HG02884 (cell line): ENCODE data around the gene EXOC2.
A peak's percentile ranks its signal among the peaks of the same experiment; 100 is the strongest.
"Not testable (repeated sequence)": the region's sequence is repeated elsewhere in the genome, so short reads cannot be mapped to it uniquely, and the experiment has no call there.

ENCODE experiments used
- ATAC-seq: cut with Tn5 transposase; IDR thresholded peaks from one replicate; pipeline ENCODE4 v1.9.1; 2021; ENCODE audit warnings: mild to moderate bottlenecking, moderate library complexity; ENCODE audit not compliant: unreplicated experiment

The EXOC2 gene

GRCh38 chr6:641225-641985, 51.5 kb downstream of the EXOC2 start:
- no peak for ATAC-seq

DNA sequence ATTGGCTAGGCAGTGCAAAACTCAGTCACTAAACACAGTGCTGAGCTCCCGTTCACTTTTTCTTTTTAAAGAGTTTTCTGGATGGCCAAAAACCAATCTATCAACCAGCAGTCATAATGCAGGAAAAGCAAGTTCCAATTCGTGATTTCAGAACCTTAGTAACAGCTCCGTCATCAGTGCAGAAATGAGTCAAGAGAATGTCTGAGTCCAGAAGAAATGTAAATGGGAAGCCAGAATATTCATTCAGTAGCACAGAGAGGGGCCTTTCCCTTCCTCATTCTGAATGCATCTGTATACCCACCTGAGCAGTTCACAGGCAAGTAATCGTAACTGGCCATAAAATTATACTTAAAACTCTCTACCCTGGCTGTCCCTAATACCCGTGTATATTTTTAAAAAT, 56.5 kb downstream of the EXOC2 start:
- peak; percentile 90 for ATAC-seq

DNA sequence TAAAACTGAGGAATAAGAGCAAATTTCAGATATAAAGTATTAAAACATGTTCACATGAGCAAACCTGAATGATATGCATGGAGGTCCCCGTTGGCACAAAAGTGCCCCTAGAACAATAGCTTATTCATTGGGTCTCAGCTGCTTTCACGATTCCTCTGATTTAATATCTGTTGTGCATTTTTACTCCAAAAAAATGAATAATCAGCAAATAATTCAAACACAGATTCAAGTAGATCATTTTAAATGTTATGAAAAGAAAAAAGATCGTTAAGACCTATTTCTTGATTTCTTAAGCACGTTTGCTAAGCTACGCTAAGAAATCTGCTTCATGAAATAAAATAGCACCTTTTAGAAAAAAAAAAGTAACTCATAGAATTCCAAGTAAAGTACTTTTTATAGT, 57.7 kb downstream of the EXOC2 start:
- no peak for ATAC-seq

- no peak for ATAC-seq
Measured at GRCh38 chr6:633611-634010, 59.3 kb downstream of the EXOC2 start.

DNA sequence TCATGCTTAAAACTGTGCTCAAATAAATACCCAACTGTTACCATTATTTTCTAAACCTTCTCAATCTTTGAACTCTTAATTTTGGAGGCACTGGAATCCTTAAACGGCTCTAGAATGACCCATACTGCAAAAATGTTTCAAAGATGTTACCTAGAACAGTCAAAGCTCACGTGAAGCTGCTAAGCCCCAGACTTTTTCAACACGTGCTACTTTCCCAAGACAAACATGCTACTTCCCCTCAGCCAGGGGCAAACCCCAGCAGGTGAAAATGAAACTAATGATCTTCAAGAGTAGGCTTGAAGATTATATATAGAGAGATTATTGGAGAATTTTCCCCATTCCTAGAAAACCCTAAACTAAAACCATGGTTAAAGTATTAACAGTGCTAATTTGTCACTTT, 64.2 kb downstream of the EXOC2 start:
- no peak for ATAC-seq

GRCh38 chr6:626236-626635, 66.7 kb downstream of the EXOC2 start:
- ATAC-seq = no peak

GRCh38 chr6:624979-625378, 68.0 kb downstream of the EXOC2 start:
- no peak for ATAC-seq

- no peak for ATAC-seq
Measured at GRCh38 chr6:622462-622861, 70.5 kb downstream of the EXOC2 start.

- no peak for ATAC-seq
Measured at GRCh38 chr6:621931-622330, 71.0 kb downstream of the EXOC2 start.

- no peak for ATAC-seq
Measured at GRCh38 chr6:620950-621349, 72.0 kb downstream of the EXOC2 start.

DNA sequence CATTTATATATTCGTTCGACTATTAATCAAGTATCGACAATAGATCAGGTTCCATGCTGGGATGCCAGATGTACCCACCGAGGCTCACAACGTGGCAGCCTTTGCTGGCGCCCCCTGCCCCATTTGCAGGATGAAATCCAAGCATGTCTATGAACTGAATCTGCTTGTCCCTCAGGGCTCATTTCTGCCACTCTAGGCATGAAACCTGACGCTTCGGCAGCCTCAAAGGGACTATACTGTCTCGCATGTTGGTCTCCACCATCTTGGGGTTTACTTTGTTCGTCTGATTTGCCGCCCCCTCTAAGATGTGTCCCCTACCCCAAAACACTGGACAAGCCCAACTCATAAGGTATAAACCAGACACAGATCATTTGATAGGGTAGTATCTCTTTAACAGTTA, 72.8 kb downstream of the EXOC2 start:
- no peak for ATAC-seq

DNA sequence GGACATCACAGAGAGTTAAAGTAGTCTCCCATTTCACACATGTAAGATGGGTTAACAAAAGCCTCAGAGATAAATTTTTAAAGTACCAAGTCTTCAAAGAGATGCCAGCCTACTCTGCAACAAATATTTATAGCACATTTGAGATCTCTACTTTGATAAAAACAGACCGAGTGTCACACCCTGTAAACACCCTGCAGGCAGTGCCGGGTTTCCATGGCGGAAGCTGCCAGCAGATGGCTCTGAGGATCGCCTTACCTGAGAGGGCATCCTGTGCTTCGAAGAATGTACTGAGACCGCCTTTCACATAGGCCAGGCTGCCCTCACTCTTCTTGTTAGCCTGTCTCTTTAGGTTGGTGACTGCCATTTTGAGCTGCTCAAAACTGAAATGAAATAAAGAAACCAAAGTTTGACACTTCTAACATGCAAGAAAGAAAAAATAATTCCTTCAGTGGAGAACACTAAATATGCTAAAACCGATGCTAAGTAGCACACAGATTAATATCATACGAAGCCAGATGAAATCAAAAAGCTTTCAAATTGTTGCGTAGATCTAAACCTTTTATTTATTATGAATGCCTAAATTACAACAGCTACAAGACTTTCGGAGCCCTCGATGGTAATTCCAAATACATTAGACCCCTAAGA, 75.4 kb downstream of the EXOC2 start:
- ATAC-seq = no peak

DNA sequence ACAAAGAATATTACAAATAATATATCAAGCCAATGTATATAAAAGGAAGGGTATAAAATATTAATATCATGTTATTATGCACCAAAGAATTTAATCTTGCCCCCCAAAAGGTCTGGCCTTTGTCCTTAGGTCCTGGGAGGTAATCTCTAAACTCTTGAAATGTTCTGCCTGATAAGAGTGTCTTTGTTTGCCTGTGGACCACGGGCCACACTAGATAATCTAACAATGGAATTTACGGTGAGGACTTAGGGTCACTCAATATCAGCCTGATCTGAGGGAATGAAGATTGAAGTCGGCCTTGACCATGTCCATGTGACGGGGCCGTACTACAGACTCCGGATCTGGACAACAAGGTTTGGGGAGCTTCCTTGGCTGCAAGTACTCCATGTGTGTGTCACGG, 79.0 kb downstream of the EXOC2 start:
- no peak for ATAC-seq

DNA sequence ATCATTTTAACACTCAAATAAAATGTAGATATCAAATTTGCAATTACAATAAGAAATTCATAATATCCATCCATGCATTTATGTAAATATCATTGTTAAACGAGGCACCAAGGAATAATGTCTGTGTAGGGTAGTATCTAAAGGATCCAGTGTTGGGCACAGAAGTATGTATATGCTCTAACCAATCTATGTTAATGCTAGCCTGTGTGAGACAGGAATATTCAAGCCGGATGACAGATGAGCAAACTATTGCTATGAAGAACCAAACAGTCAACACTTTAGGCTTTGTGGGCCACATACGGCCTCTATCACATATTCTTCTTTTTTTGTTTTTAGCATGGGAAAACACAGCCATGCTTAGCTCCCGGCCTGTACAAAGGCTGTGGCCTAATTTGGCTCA, 81.0 kb downstream of the EXOC2 start:
- ATAC-seq = no peak

DNA sequence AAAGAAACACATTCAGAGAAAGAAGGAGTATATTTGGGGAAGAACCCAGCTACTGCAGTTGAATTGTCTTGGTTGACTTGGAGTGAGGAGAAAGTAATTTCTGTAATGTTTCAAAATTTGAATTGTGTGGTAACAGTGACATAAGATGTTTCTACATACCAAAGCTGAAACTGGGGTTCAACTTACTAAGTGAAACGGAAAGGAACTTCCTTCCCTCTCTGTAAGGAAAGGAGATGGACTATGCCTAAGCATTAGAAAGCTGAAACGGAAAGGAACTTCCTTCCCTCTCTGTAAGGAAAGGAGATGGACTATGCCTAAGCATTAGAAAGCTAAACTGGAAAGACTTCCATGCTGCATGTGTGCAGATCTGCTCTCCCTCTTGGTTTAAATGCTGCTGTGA, 82.1 kb downstream of the EXOC2 start:
- no peak for ATAC-seq

- ATAC-seq = no peak
Measured at GRCh38 chr6:609905-610304, 83.0 kb downstream of the EXOC2 start.

DNA sequence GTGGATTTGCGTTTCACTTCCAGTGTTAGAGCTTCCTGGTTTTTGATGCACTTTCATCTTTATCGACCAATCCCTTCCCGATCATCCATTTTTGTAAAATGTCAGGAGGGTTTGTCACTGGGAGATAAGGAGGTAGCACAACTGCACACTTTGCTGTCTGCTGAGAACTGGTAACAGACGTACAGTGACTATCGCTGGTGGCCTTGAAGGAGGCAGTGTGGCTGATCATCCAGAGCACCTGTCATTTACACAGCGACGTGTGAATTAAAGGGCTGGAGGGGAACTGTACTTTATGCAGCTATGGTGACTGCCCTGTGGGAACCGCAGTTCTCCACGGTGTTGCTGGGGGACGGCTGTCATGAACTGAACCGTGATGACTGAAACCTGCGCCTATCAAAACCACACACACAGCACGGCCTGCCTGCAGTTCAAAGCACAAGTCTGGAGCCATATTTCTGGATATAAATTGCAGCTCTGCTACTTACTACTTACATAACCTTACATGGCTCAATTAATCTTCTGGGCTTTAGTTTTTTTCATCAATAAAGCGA, 86.0 kb downstream of the EXOC2 start:
- ATAC-seq = no peak

DNA sequence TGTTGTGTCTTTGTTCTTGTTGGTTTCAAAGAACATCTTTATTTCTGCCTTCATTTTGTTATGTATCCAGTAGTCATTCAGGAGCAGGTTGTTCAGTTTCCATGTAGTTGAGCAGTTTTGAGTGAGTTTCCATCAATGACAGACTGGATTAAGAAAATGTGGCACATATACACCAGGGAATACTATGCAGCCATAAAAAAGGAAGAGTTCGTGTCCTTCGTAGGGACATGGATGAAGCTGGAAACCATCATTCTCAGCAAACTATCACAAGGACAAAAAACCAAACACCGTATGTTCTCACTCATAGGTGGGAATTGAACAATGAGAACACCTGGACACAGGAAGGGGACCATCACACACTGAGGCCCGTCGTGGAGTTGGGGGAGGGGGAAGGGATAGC, 87.0 kb downstream of the EXOC2 start:
- ATAC-seq = not testable (repeated sequence)

DNA sequence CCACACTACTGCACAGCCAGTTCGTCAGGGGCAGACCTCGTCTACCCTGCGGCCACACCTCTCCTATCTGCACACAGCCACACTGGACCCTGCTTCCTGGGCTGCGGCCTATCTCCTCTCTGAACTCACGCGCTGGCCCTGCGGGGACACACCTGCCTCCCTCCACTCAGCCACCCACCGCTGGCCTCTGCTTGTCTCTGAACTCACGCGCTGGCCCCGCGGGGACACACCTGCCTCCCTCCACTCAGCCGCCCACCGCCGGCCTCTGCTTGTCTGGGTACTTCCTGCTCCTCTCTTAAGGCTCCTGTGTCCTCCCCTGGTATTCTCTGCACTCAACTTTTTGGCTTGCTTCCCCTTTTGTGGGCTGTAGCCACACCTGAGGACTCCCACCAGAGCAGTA, 88.4 kb downstream of the EXOC2 start:
- no peak for ATAC-seq

DNA sequence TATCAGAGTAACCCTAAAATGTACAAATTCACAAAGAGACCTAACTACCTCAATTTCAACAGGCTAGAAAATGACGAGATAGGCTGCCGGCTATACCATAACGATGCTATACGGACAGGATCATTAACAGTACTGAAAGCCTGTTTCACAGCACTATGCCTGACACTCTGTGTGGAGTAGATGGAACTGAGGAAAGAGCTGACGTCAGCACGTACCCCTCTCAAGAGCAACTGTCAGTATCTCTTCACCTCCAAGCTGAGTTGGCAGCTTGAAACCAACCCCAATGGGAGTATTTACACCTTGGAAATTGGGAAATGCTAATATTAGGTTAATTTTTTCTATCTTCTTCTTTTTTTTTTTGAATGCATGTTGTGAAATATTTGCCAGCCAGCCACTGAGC, 89.7 kb downstream of the EXOC2 start:
- ATAC-seq = no peak

GRCh38 chr6:599576-600448, 93.1 kb downstream of the EXOC2 start:
- no peak for ATAC-seq

DNA sequence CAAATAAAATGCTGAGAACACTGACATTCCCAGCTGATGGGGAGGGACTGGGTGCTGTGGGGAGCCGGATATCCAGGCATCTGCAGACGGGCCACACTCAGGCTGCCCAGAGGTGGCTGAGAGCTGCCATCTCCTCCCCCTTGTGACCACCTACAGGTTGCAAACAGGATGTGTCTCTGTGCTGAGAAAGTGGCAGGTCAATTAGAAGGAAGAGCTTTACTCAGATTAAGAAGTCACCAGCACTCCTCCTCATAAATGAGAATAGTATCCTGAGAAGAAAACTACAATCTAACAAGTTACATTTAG, 99.1 kb downstream of the EXOC2 start:
- ATAC-seq = no peak
